Left renal cortex interstitium (tissue), 4 donors: Measurements from ENCODE around the gene TK2. TPM values are rescaled to one million over a fixed set of nuclear protein-coding genes. Genes with fewer than 3 reads are reported as not detected.
"Not testable (repeated sequence)": the region's sequence is repeated elsewhere in the genome, so short reads cannot be mapped to it uniquely, and the experiment has no call there.

ENCODE experiments used
- DNase-seq, 4 donors: peaks; one replicate each; pipeline ENCODE4 v3.0.0-alpha.2; 2013; ENCODE audit warnings: low read depth in 4 of 4, low spot score in 2 of 4, missing footprints in 1 of 4
- polyA plus RNA-seq, 4 donors: library from polyadenylated mRNA; unstranded; fragments of 120-200 nt; gene quantifications; one replicate each; pipeline ENCODE4 v1.2.1, GENCODE V29; 2013; ENCODE audit not compliant: insufficient read length in 4 of 4

Gene TK2
- polyA plus RNA-seq, 4 donors: 32.4 to 42.8 (median 36.2) TPM

GRCh38 chr16:66471716-66472393 is 78.1 kb downstream of the TK2 start:
- DNase-seq: no peak

- no peak for DNase-seq
Measured at GRCh38 chr16:66471264-66471663, 78.7 kb downstream of the TK2 start.

- no peak for DNase-seq
Measured at GRCh38 chr16:66470556-66470955, 79.4 kb downstream of the TK2 start.

- no peak for DNase-seq
Measured at GRCh38 chr16:66469947-66470546, 79.9 kb downstream of the TK2 start.

GRCh38 chr16:66469291-66469946 is 80.5 kb downstream of the TK2 start:
- DNase-seq: no peak

- DNase-seq: no peak
Measured at GRCh38 chr16:66468321-66468965, 81.5 kb downstream of the TK2 start.

GRCh38 chr16:66467611-66468010 is 82.3 kb downstream of the TK2 start:
- no peak for DNase-seq

GRCh38 chr16:66466636-66467035 is 83.3 kb downstream of the TK2 start:
- not testable (repeated sequence) for DNase-seq

GRCh38 chr16:66465946-66466345 is 84.0 kb downstream of the TK2 start:
- DNase-seq: not testable (repeated sequence)

- DNase-seq: no peak
Measured at GRCh38 chr16:66462912-66463311, 87.0 kb downstream of the TK2 start.

GRCh38 chr16:66460703-66461102 is 89.2 kb downstream of the TK2 start:
- no peak for DNase-seq

- no peak for DNase-seq
Measured at GRCh38 chr16:66459878-66460277, 90.0 kb downstream of the TK2 start.

- DNase-seq: no peak
Measured at GRCh38 chr16:66458853-66459252, 91.1 kb downstream of the TK2 start.

- DNase-seq: no peak
Measured at GRCh38 chr16:66458292-66458691, 91.6 kb downstream of the TK2 start.

Other genes with a start within 250 kb of the TK2 start
- gene CDH5, start 183.4 kb downstream of the TK2 start, polyA plus RNA-seq: 10 to 100 TPM; 56.4 to 67.2 (median 62.0) TPM
- gene BEAN1, start 122.8 kb downstream of the TK2 start, polyA plus RNA-seq: 1 to 10 TPM in 2 of 4 donors, under 1 TPM in 2; 0.57 to 3.6 (median 1.9) TPM
- 10 to 100 TPM; 35.2 to 41.7 (median 38.4) TPM for gene CKLF, start 2.5 kb upstream of the TK2 start, polyA plus RNA-seq
- 10 to 100 TPM in 1 of 4 donors, 1 to 10 TPM in 3; 4.9 to 12.0 (median 7.2) TPM for gene CMTM1, start 16.3 kb upstream of the TK2 start, polyA plus RNA-seq
- gene CMTM2, start 29.3 kb upstream of the TK2 start, polyA plus RNA-seq: 1 to 10 TPM in 2 of 4 donors, under 1 TPM in 1, not detected in 1; 0.31 to 1.5 (median 1.1) TPM
- gene CMTM3, start 54.6 kb upstream of the TK2 start, polyA plus RNA-seq: 10 to 100 TPM; 59.5 to 91.3 (median 67.1) TPM
- gene CMTM4, start 146.6 kb upstream of the TK2 start, polyA plus RNA-seq: 10 to 100 TPM; 63.0 to 69.7 (median 66.8) TPM
- gene DYNC1LI2, start 201.5 kb upstream of the TK2 start, polyA plus RNA-seq: 100 to 1,000 TPM in 2 of 4 donors, 10 to 100 TPM in 2; 86.0 to 166 (median 128) TPM